GM19193 (cell line): Measurements from ENCODE around the gene MRPS16.

Source experiments
- POLR2A ChIP-seq: IDR thresholded peaks from 4 replicates; pipeline ENCODE4 v1.6.1; 2011; ENCODE audit not compliant: insufficient read depth, insufficient read length; ENCODE audit errors: extremely low read depth

Gene MRPS16

DNA sequence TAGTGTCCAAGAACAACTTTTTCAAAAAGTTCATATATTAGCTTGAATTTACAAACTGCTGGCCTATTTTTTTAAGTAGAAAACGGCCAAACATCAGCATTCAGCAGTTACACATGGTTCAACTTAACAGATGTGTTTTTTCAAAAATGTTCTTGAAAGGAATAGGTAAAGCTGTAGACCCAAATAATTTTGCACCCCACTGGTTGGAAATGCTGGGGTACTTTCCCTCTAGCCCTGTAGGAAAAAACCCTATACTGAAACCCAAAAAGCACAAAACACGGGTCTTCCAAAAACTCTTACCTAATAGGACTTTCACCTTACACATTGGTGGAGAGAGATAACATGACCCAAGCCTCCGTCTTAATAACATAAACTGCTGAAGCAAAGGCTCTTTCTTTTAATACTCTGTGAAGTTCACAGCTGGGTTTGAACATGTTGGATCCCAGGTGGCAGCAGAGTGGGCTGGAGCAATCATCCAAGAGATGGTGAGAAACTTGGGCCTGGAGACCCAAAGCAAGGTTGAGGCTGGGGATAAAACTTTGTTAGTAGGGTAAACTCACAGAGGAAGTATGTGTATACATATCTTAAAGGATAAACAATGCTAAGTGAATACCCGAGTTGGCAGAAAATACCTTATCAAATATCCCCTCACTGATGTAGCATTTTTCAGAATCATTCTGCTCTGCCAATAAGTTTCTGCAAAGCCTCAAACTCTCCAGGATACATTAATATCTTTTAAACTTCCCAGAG, 4.8 kb downstream of the MRPS16 start:
- TF ChIP-seq POLR2A, result no peak

DNA sequence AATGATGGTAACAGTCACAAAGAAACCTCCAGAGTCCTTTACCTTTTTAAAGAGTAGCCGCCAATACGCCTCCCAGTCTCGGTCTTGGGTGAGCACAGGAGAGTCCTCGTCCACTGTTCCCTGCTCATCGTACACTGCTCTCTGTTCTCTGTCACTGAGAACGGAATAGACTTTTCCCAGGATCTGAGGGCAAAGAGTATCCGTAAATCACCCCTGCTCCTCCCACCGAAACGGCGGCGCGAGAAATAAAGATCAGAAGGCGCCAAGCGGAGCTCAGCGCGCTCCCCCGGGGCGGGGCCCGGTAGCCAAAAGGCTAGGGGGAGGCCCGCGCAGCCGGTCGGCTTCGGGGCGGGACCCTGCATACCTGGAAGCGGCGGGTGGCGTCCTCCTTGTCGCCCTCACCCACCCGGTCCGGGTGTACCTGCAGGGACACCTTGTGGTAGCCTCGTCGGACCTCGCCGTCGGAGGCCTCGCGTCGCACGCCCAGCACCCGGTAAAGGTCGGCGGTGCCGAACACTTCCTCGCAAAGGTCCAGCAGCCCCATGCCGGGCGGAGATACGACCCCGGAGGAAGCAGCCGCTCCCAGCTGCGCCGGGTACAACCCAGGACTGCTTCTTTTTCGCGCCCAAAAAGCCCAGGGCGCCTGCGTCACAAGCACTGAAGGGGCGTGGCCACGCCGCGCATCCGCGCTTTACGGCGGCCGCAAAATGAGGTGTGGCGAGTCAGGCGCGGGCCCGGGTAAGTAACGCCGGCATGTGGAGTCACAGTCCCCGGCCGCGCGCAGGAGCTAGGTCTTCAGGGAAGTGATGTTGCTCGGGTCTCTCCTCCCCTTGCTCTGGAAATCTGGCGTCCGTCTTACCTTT, 5.6 kb downstream of the MRPS16 start, which contains the start of gene DNAJC9:
Gene DNAJC9, minus strand, starts transcription at position 610 of the 863 bp plus-strand sequence. Its CDS starts 66 bp downstream, at position 544.
- TF ChIP-seq POLR2A, result peak; percentile 97

DNA sequence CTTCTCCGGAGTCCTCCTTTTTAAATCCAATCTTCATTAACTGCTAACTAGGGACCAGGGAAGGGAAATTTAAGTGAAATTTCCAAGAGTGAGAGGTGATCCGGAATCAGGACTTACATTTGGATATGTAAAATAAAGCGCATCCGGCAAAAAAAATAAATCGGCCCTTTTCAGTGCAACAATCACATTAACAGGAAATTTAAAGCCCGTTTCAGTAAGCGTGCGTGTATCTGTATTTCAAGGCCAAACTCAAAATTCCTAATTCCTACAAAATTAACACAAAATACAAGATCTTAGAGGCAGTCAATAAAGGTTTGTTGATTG, 6.2 kb downstream of the MRPS16 start:
- no peak for TF ChIP-seq POLR2A

DNA sequence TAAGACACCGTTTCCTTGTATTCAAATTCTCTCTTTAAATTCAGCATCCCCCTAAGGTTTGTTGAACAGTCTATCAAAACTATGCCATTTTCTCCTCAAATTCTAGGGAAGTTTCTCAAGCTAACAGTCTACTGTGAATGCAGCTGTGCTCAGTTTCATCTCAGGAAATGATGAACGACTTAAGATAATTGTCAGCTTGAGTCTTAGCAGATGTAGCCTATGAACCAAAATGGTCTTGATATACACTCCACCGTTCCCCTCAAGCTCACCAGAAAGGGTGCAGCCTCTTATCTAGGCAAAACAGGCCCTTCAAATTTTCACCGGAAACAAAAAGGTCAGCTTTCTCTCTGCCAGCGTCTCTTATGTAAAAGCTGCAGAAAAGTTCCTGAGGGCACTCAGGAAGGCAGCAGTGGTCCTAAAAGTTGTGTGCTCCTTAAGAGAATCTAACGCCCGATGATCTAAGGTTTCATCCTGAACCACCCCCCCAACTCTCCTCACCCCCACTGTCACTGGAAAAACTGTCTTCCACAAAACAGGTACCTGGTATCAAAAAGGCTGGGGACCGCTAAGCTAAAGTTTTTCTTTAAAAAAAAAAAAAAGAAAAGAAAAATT, 7.5 kb downstream of the MRPS16 start:
- TF ChIP-seq POLR2A, result no peak

DNA sequence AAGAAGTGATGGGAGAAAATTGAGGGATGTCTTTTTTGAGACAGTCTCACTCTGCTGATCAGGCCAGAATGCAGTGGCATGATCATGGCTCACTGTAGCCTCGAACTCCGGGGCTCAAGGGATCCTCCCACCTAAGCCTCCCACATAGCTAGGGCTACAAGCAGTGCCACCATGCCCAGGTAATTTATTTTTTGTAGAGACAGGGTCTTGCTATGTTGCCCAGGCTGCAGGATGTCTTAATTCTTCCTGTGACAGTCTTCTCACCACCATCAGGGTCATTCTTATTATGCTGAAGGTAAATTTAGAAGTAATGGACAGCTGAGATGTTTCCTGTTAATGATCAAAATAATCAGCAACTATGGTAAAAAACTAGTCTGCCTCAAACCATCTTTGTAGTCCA, 12.5 kb downstream of the MRPS16 start:
- no peak for TF ChIP-seq POLR2A

DNA sequence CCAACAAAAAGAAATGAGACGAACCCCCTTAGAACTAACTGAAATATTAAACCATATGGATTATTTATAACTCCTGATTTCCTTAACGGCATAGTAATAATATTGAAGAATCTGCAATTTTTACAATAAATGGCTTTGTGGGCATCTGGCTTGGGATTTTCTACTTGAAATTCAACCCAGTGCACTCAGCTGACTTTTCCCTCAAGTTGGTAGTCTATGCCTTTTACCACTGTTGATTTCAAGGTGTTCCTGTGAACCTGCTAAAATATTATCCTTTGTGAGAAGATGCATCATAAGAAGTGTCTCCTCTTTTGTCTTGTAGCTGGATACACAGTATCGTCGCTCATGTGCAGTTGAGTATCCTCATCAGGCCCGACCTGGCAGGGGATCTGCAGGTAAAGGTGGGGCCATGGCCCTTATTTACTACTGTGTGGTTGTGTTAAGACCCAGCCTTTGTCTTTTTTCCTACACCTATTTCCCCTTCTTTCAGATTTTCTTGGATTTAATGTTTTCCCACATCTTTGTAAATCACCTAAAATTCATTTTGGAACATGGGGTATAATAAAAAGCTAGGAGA, 13.4 kb downstream of the MRPS16 start:
- no peak for TF ChIP-seq POLR2A

DNA sequence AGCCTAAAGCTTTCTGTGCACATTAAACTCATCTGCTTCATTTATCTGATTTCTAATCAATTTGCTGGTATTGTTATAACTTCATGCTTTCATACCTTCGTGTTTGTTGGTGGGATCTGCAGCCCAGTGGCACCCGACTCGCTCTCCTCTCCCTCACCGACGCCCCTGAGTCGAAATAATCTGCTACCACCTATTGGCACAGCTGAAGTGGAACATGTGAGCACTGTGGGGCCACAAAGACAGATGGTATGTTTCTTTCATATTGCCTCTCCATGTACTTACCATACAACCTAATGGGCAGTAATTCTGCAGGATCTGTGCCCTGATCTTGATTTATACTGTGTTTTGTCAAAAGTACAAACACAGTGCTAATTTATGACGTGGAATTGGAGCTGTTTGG, 17.7 kb downstream of the MRPS16 start:
- TF ChIP-seq POLR2A, result no peak

DNA sequence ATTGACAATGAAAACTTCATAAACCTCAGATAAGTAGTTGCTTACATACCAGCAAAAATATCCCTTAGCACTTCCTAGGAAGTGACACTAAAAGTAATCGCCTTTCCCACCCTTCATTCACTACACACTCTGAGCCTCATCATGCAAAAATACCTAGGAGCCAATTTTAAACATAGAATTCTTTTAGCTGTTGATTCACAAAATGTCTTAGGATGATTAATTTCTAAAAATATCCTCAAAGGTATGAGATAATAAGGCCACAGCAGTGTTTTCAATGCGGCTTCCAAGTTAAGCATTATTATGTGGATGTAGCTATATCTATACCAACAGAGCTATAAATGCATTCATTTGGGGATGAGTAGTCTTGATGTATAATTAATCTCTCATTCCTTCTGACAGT, 18.6 kb downstream of the MRPS16 start:
- no peak for TF ChIP-seq POLR2A

DNA sequence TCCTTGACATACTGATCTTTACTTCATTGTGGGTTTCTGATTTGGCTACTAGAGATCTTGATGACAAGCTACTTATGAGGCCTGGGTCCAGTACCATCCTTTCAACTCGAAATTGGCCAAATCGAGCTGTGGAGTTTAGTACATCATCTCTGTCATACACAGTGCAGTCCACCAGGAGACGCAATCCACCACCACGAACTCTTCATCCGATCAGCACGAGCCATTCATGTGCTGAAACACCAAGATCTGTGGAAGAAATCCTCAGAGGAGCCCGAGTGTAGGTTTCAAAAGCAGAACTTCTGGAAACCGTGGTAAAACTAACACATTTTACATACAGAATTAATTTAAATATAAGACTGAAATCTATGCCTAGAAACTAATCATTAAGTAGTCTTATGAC, 19.6 kb downstream of the MRPS16 start:
- TF ChIP-seq POLR2A, result no peak

DNA sequence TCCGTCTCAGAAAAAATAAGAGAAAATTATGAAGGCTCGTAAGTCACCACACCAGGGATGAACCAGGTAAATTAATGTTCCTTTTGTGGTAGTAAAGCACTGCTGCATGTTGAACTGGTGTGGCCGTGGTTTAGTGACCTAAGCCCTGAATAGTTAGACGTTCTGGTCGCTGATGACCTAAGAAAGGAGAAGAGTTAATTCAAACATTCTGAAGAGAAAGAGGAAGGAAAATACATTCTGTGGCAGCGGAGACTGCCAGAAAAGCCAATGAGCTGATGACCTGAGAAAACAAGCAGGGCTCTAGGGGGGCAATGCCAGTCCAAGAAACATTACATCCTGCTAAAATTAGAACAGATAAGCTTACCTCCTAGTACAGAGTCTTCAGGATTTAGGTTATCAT, 22.9 kb downstream of the MRPS16 start:
- no peak for TF ChIP-seq POLR2A

DNA sequence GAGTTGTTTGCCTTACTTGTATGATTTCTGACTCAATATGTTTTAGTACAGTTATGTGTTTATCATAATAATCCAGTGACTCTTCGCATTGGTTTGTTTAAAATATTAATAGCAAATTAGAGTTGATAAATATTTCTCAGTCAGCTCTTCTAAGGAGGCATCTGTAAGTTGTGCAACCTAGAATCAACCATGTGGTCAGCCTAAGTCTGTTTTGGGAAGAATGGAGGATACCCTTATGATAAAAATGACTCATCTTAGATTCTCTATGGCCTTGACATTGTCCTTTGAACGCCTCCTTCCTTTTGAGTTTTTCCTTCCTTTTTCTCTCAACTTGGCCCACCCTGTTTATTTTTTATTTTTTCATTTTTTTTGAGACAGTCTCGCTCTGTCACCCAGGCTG, 24.2 kb downstream of the MRPS16 start:
- no peak for TF ChIP-seq POLR2A

DNA sequence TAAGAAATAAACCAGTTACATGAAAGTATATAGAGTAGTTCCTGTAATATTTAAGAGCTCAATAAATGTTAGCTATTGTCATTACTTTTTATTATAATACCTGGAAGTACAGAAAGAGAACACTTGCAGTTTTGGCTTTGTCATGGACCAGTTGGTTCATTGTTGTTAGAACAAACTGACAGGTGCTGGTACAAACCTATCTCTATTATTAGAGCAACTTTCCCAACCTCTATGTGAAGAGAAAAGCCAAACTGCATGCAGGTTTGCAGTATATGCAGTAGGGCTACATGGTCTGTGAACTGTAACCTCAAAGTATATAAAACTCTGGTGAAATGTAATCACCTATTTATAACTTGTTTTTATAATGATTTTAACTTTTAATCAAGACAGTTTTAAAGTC, 25.8 kb downstream of the MRPS16 start:
- TF ChIP-seq POLR2A, result no peak

DNA sequence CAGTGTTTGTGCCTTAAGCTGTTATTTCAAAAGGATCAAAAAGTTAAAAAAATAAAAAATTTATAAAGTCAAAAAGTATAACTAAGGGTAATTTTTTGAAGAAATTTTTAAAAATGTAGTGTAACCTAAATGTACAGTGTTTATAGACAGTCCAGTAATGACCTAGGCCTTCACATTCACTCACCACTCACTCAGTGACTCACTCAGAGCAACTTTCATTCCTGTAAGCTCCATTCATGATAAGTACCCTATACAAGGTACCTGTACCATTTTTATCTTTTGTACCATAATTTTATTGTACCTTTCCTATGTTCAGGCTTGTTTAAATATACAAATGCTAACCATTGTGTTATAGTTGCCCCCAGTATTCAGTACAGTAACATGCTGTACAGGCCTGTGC, 26.9 kb downstream of the MRPS16 start:
- TF ChIP-seq POLR2A, result no peak

DNA sequence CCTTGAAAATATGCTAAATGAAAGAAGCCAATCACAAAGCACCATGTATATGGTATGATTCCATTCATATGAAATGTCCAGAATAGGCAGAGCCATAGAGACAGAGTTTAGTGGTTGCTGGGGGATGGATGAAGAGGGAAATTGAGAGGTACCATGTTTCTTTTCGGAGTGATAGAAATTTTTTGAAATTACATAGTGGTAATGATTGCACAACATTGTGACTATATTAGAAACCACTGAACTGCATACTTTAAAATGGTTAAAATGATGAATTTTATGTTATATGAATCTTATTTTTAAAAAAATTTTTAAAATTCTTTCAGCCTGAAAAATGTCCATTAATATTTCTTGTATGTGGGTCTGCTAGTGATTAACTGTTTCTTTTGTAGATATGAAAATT, 31.5 kb downstream of the MRPS16 start:
- TF ChIP-seq POLR2A, result no peak

DNA sequence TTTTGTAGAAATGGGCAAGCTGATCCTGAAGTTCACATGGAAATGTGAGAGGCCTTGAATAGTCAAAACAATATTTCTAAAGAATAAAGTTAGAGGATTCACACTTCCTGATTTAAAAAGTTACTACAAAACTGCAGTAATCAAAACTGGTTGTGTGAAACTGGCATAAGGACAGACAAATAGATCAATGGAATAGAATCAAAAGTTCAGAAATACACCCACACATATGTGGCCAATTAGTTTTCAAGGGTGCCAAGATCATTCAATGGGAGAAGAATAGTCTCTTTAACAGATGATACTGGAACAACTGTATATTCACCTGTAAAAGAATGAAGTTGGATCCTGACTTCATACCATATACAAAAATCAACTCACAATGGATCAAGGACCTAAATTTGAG, 33.1 kb downstream of the MRPS16 start:
- TF ChIP-seq POLR2A, result no peak
